Activated T-cell treated with anti-CD3 and anti-CD28 coated beads, Interleukin-2, amount 50 U/mL, for 24 hours (primary cell): ENCODE data around the gene NENF.

ENCODE experiments used
- DNase-seq: peaks from one replicate; pipeline ENCODE4 v3.0.0-alpha.2; 2020
- H3K27ac Mint-ChIP-seq: 2 replicates; pipeline ENCODE4 v1.8.0; 2020; ENCODE audit warnings: mild to moderate bottlenecking, mixed read lengths
- H3K27me3 Mint-ChIP-seq: 2 replicates; pipeline ENCODE4 v1.8.0; 2020; ENCODE audit warnings: mixed read lengths
- H3K36me3 Mint-ChIP-seq: 2 replicates; pipeline ENCODE4 v1.8.0; 2020; ENCODE audit warnings: low read depth, mixed read lengths
- H3K4me1 Mint-ChIP-seq: 2 replicates; pipeline ENCODE4 v1.8.0; 2020; ENCODE audit warnings: low read depth, mixed read lengths
- H3K4me3 Mint-ChIP-seq: 2 replicates; pipeline ENCODE4 v1.8.0; 2020; ENCODE audit warnings: mild to moderate bottlenecking, moderate library complexity, mixed read lengths
- H3K9me3 Mint-ChIP-seq: 2 replicates; pipeline ENCODE4 v1.8.0; 2020; ENCODE audit warnings: mixed read lengths

The NENF gene

GRCh38 chr1:212487774-212488435, 55.2 kb downstream of the NENF start:
- H3K27me3 Mint-ChIP-seq, result no peaks in the 10 kb centered on the region
- no peaks in the 10 kb centered on the region for H3K36me3 Mint-ChIP-seq
- no peaks in the 10 kb centered on the region for H3K9me3 Mint-ChIP-seq
- H3K4me3 Mint-ChIP-seq, result no peak overlapping the region
- H3K4me1 Mint-ChIP-seq, result peaks cover 5% of the 10 kb centered on the region
- DNase-seq, result no peak
- no peak overlapping the region for H3K27ac Mint-ChIP-seq

GRCh38 chr1:212488436-212489283, 55.9 kb downstream of the NENF start:
- DNase-seq, result no peak
- H3K27ac Mint-ChIP-seq, result no peak overlapping the region
- H3K9me3 Mint-ChIP-seq, result no peaks in the 10 kb centered on the region

DNA sequence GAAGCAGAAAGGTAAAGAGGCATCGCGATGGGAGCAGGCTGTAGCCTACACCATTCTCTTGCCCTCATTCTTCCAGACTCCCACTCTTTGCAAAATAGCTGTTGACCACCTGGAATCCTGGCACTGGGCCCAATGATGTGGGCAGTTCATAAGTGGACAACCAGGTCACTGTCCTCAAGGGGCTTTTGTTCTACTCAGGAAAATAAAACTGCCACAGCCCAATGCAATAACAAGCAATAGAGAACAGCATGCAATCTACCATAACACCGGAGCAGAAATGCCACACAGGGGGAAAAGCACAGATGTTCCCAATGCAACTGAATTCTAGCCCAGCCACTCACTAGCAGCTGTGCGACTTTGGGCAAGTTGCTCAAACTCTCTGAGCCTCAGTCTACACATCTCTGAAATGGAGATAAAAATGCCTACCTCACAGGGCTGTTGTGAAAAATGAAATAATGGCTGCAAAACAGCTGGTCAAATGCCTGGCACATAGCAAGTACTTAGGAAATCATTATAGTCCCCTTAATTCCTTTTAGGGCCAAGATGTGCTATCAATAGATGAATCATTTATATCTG, 56.7 kb downstream of the NENF start:
- Mint-ChIP-seq H3K4me3 (no peak overlapping the region), H3K27ac (no peak overlapping the region), H3K36me3 (no peaks in the 10 kb centered on the region), H3K27me3 (no peaks in the 10 kb centered on the region), H3K9me3 (no peaks in the 10 kb centered on the region), H3K4me1 (peaks cover 5% of the 10 kb centered on the region)
- DNase-seq, result no peak

More at GRCh38 chr1:212488436-212489283, 55.9 kb downstream of the NENF start:
- Mint-ChIP-seq H3K27me3 (no peaks in the 10 kb centered on the region), H3K4me1 (peaks cover 5% of the 10 kb centered on the region), H3K36me3 (no peaks in the 10 kb centered on the region), H3K4me3 (no peak overlapping the region)

- Mint-ChIP-seq H3K4me1 (peaks cover 5% of the 10 kb centered on the region), H3K36me3 (no peaks in the 10 kb centered on the region), H3K27ac (no peak overlapping the region), H3K27me3 (no peaks in the 10 kb centered on the region), H3K9me3 (no peaks in the 10 kb centered on the region), H3K4me3 (no peak overlapping the region)
- no peak for DNase-seq
Observed at GRCh38 chr1:212490276-212490675, 57.6 kb downstream of the NENF start.

GRCh38 chr1:212491454-212491853, 58.7 kb downstream of the NENF start:
- no peaks in the 10 kb centered on the region for H3K36me3 Mint-ChIP-seq
- peaks cover 5% of the 10 kb centered on the region for H3K4me1 Mint-ChIP-seq
- no peak overlapping the region for H3K27ac Mint-ChIP-seq
- no peak overlapping the region for H3K4me3 Mint-ChIP-seq
- H3K27me3 Mint-ChIP-seq, result no peaks in the 10 kb centered on the region
- H3K9me3 Mint-ChIP-seq, result no peaks in the 10 kb centered on the region
- no peak for DNase-seq
